Measurements from ENCODE around the gene CHCHD6. TPM values are rescaled to one million over a fixed set of nuclear protein-coding genes. Genes with fewer than 3 reads are reported as not detected.
A peak's percentile ranks its signal among the peaks of the same experiment; 100 is the strongest.

Gene CHCHD6
- total RNA-seq, 1 experiment from 2014 or later, result 65.9 TPM

- no peak for DNase-seq (ENCODE audit: low read depth)
- in situ Hi-C loops (cut with HindIII; ENCODE audit: low pct_unique_long_range_greater_than_20kb, low sequenced_read_pairs), result no loop called here
Measured at GRCh38 chr3:126667631-126668449, 36.2 kb upstream of the CHCHD6 start.

DNA sequence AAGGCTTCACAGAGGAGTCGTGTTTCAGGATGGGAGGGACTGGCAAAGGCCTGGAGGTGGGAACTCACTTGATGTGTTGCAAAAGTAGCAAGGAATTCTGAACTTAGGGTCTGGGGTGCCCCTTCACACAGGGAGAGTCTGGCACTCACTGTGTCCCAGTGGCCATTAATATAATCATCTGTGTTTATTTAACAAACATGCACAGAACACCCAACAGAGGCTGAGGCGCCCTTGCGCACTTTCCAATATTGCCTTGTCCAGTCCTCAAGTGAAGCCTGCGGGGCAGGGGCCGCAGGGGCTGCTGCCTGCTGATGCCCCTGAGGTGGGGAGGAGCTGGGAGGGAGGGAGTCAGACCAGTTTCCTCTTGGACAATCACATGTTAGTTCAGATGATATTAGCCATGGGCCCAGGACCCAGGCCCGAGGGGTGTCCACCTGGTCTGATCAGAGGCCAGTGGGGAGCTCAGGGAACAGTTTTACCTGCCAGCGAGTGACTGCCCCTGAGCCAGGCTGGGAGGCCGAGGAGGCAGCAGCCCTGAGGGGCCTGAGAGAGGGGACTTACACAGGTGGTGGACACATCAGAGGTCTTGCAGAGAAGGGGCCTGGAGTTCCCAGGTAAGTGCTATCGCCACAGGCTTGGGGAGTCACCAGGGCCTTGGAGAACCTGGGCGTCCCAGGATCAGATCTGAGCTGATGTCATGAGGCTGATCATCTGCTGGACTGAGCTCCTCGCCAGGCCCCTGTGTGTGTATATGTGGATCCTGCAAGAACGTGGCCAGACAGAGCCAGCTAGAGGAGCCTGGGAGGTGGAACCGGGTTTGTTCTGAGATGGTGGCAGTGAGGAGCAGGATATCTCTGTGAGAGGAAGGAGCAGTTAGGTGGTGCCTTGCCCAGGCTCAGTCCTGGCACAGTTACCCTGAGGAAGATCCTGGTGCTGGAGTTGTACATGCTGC, 35.3 kb upstream of the CHCHD6 start:
- in situ Hi-C loops (cut with HindIII; ENCODE audit: low pct_unique_long_range_greater_than_20kb, low sequenced_read_pairs), result no loop called here
- DNase-seq (ENCODE audit: low read depth), result no peak

GRCh38 chr3:126671521-126671920, 32.5 kb upstream of the CHCHD6 start:
- in situ Hi-C loops (cut with HindIII; ENCODE audit: low pct_unique_long_range_greater_than_20kb, low sequenced_read_pairs), result no loop called here
- DNase-seq (ENCODE audit: low read depth), result no peak

DNA sequence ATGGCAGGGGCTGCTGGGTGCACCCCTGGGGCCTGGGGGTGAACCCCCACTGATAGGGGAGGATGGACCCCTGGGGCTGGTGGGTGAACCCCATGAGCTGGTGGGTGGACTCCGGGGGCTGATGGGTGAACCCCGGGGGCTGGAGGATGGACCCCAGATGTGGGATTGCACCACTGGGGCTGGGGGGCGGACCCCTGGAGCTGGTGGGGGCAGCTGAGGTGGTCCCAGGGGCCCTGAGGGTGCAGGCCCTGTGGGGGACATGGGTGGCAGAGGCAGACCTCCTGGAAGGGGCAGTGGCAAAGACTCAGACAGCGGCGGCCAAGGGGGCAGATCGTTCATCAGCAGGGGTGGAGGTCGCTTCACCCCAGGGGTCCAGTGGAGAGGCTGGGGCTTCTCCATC, 31.7 kb upstream of the CHCHD6 start:
- no peak for DNase-seq (ENCODE audit: low read depth)
- in situ Hi-C loops (cut with HindIII; ENCODE audit: low pct_unique_long_range_greater_than_20kb, low sequenced_read_pairs), result no loop called here

- in situ Hi-C loops (cut with HindIII; ENCODE audit: low pct_unique_long_range_greater_than_20kb, low sequenced_read_pairs), result no loop called here
- DNase-seq (ENCODE audit: low read depth), result no peak
Measured at GRCh38 chr3:126672741-126673140, 31.3 kb upstream of the CHCHD6 start.

GRCh38 chr3:126676919-126677705, 26.9 kb upstream of the CHCHD6 start:
- in situ Hi-C loops (cut with HindIII; ENCODE audit: low pct_unique_long_range_greater_than_20kb, low sequenced_read_pairs), result no loop called here
- DNase-seq (ENCODE audit: low read depth), result no peak

- DNase-seq (ENCODE audit: low read depth), result no peak
- in situ Hi-C loops (cut with HindIII; ENCODE audit: low pct_unique_long_range_greater_than_20kb, low sequenced_read_pairs), result no loop called here
Measured at GRCh38 chr3:126677862-126678503, 26.1 kb upstream of the CHCHD6 start.

GRCh38 chr3:126678693-126679317, 25.2 kb upstream of the CHCHD6 start:
- in situ Hi-C loops (cut with HindIII; ENCODE audit: low pct_unique_long_range_greater_than_20kb, low sequenced_read_pairs), result no loop called here

GRCh38 chr3:126679318-126679751, 24.7 kb upstream of the CHCHD6 start:
- in situ Hi-C loops (cut with HindIII; ENCODE audit: low pct_unique_long_range_greater_than_20kb, low sequenced_read_pairs), result no loop called here
- peak; percentile 71 for DNase-seq (ENCODE audit: low read depth)

More at GRCh38 chr3:126678693-126679317, 25.2 kb upstream of the CHCHD6 start:
- DNase-seq (ENCODE audit: low read depth), result no peak

- DNase-seq (ENCODE audit: low read depth), result no peak
- in situ Hi-C loops (cut with HindIII; ENCODE audit: low pct_unique_long_range_greater_than_20kb, low sequenced_read_pairs), result no loop called here
Measured at GRCh38 chr3:126679831-126680666, 24.0 kb upstream of the CHCHD6 start.

GRCh38 chr3:126680667-126681055, 23.4 kb upstream of the CHCHD6 start:
- no peak for DNase-seq (ENCODE audit: low read depth)
- in situ Hi-C loops (cut with HindIII; ENCODE audit: low pct_unique_long_range_greater_than_20kb, low sequenced_read_pairs), result no loop called here

DNA sequence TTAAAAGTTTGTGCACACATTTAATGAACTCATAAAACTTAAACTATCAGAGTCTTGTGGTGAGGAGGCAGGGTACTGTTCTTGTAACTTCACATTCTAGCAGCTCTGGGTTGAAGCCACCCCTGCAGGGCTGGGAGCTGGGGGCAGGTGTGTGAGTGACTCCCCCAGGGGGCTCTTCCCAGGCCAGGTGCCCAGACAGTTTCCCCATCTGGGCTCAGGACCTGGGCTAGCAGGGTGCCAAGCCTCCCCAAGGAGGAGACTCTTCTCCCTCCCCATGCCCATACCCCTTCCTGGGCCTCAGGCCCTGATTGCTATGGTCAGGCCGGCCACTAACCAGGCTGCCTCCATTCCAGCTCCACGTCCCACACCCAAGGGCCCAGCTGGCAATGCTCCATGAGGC, 22.0 kb upstream of the CHCHD6 start:
- DNase-seq (ENCODE audit: low read depth), result no peak
- in situ Hi-C loops (cut with HindIII; ENCODE audit: low pct_unique_long_range_greater_than_20kb, low sequenced_read_pairs), result no loop called here

GRCh38 chr3:126683069-126683468, 21.0 kb upstream of the CHCHD6 start:
- no peak for DNase-seq (ENCODE audit: low read depth)
- in situ Hi-C loops (cut with HindIII; ENCODE audit: low pct_unique_long_range_greater_than_20kb, low sequenced_read_pairs), result no loop called here

- in situ Hi-C loops (cut with HindIII; ENCODE audit: low pct_unique_long_range_greater_than_20kb, low sequenced_read_pairs), result no loop called here
- no peak for DNase-seq (ENCODE audit: low read depth)
Measured at GRCh38 chr3:126684218-126684751, 19.8 kb upstream of the CHCHD6 start.

DNA sequence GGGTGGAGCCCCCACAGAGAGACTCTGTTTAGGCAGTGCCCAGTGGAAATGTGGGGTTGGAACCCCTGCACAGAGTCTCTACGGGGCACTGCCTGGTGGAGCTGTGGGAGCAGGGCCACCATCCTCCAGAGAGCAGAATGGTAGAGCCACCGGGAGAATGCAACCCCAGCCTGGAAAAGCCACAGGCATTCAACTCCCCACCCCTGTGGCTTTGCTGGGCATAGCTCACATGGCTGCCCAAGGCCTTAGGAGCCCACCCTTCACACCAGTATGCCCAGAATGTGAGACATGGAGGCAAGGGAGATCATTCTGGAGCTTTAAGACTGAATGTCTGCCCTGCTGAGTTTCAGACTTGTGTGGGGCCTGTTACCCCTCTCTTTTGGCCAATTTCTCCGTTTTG, 19.0 kb upstream of the CHCHD6 start:
- in situ Hi-C loops (cut with HindIII; ENCODE audit: low pct_unique_long_range_greater_than_20kb, low sequenced_read_pairs), result no loop called here
- DNase-seq (ENCODE audit: low read depth), result no peak

GRCh38 chr3:126685493-126685892, 18.5 kb upstream of the CHCHD6 start:
- DNase-seq (ENCODE audit: low read depth), result no peak
- in situ Hi-C loops (cut with HindIII; ENCODE audit: low pct_unique_long_range_greater_than_20kb, low sequenced_read_pairs), result no loop called here

GRCh38 chr3:126691765-126692164, 12.3 kb upstream of the CHCHD6 start:
- in situ Hi-C loops (cut with HindIII; ENCODE audit: low pct_unique_long_range_greater_than_20kb, low sequenced_read_pairs), result no loop called here

More at GRCh38 chr3:126691765-126692164, 12.3 kb upstream of the CHCHD6 start:
- no peak for DNase-seq (ENCODE audit: low read depth)

All from Caki2 (cell line).